ENCODE results near the gene ABHD16B.

GRCh38 chr20:63894358-63895201, 33.3 kb downstream of the ABHD16B start, which contains the start of gene DNAJC5:
- TF ChIP-seq FOXM1 (IDR thresholded peaks at IDR 0.05; ENCODE audit: borderline replicate concordance, low read depth) (no peak), CEBPB (IDR thresholded peaks at IDR 0.05) (no peak), CREB1 (IDR thresholded peaks at IDR 0.05; ENCODE audit: low read depth) (no peak), RAD21 (IDR thresholded peaks at IDR 0.05; ENCODE audit: low read depth) (no peak), ZBTB7A (IDR thresholded peaks at IDR 0.05; ENCODE audit: low read depth) (no peak), TAF1 (IDR thresholded peaks at IDR 0.05; ENCODE audit: low read depth) (peak; percentile 72), EP300 (IDR thresholded peaks at IDR 0.05; ENCODE audit: borderline replicate concordance) (no peak), REST (IDR thresholded peaks at IDR 0.05; ENCODE audit: low read depth) (no peak), MAX (IDR thresholded peaks at IDR 0.05) (peak; percentile 89), EGR1 (IDR thresholded peaks at IDR 0.05) (peak; percentile 59), USF1 (IDR thresholded peaks at IDR 0.05) (no peak), YY1 (IDR thresholded peaks at IDR 0.05; ENCODE audit: low read depth) (peak; percentile 28; the same call in 1 of the 2 replicates), TEAD4 (IDR thresholded peaks at IDR 0.05) (no peak)
